BJ (cell line): ENCODE results near the gene SLCO3A1. TPM values are rescaled to one million over a fixed set of nuclear protein-coding genes. Genes with fewer than 3 reads are reported as not detected.

ENCODE experiments used
- CTCF ChIA-PET: fragments of 350-600 bp; formaldehyde crosslinking; extraction: SDS; loops from one replicate; lab custom pipeline; 2021; ENCODE audit warnings: antibody characterized with exemption, inconsistent platforms; lab: Yijun Ruan, JAX
- POLR2A ChIA-PET: fragments of 300-600 bp; sonication (Branson Sonifier 250); formaldehyde crosslinking; extraction: SDS; loops from one replicate; lab custom pipeline; 2021; ENCODE audit warnings: antibody characterized with exemption; lab: Charles Lee
- DNase-seq: peaks from one replicate; pipeline ENCODE4 v3.0.0-alpha.2; 2011; ENCODE audit warnings: low read depth
- H3K27me3 ChIP-seq: 2 replicates; pipeline ENCODE4 v1.6.0; 2011; ENCODE audit warnings: low read length; ENCODE audit not compliant: control insufficient read depth, insufficient read depth
- H3K36me3 ChIP-seq: 2 replicates; pipeline ENCODE4 v1.5.1; 2011; ENCODE audit warnings: low read length; ENCODE audit not compliant: control insufficient read depth, insufficient read depth
- H3K4me3 ChIP-seq: 2 replicates; pipeline ENCODE4 v1.5.1; 2011; ENCODE audit warnings: low read depth, mild to moderate bottlenecking, control low read depth, low read length
- CTCF ChIP-seq: IDR thresholded peaks from 2 replicates; pipeline ENCODE4 v1.5.1; 2011; ENCODE audit warnings: low read depth, mild to moderate bottlenecking, control low read depth, inconsistent platforms, low read length, moderate library complexity; ENCODE audit not compliant: insufficient read depth
- polyA plus RNA-seq: library from polyadenylated mRNA; depleted of rRNA; stranded (reverse); fragments of >200 nt; gene quantifications from 2 replicates; pipeline ENCODE4 v1.2.3, GENCODE V29; 2011

SLCO3A1 gene
- polyA plus RNA-seq, 1 experiment: 7.8 TPM

DNA sequence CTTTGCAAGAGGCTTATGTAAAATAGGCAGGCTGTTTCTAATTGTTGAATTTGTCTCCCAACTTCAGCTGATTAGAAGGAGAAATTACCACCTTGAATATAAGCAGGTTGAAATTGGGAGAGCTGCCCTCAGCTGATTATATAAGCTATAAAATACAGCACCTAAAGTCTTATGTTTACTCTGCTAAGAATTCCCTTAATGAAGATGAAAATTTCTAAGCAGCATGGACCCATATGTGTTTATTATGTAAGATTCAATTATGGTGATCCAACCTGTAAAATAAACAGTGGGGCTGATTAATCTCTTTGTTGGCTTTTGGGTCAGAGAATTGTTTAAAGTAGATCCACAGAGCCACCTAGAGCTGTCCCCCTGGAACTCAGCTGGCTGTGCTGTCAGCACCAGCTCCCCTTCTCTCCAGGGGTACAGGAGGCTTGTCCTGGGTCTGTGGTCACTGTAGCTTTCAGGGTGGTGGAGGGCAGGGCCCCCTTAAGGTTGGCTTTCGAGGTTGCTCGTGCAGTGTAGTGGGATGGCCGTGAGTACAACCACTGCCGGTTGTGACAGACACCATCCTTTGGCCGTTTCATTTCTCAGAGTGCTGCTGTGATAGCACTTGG, 9.5 kb downstream of the SLCO3A1 start:
- H3K36me3 ChIP-seq: no peaks in the 10 kb centered on the region
- H3K4me3 ChIP-seq: no peak overlapping the region
- ChIA-PET CTCF (interaction anchor here (1.3 kb wide), 1 partner anchor 9 kb away, joined by 13 read pairs; the partner anchor contains the start of gene SLCO3A1), POLR2A (no interaction called here)
- DNase-seq: no peak
- TF ChIP-seq CTCF: no peak
- no peaks in the 10 kb centered on the region for H3K27me3 ChIP-seq

DNA sequence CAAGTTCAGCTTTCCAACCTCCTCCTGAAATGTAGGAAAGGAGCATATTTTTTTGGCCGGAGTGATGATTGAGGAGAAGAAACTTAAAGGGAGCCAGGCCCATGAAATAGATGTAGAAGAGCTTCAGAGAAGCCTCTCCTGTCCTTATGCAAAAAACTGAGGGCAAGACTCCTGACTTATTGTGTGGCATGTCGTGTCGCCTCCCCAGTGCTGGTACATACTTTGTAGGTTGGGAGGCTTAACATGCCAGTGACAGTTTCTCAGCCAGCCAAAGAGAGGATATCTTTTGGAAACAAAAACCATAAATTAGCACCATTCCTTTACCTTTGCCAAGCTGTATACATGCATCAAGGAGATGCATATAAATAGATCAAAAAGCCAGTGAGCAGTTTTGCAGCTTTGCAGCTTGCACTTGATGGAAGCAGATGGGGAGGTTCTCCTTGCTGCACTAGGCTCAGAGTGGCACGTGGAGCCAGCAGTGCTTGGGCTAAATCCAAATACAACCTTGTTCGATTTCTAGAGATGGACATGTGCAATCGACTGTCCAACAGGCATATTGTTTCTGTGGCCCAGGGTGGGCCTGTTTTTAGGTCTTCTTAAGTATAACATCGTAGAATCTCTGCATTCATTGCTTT, 10.2 kb downstream of the SLCO3A1 start:
- no peak for TF ChIP-seq CTCF
- ChIA-PET POLR2A (no interaction called here), CTCF (interaction anchor here (1.1 to 1.7 kb wide), 4 partner anchors 10 to 79 kb away, joined by 3 to 13 read pairs (median 6); partner anchors contain the start of gene SLCO3A1)
- Histone ChIP-seq H3K27me3 (no peaks in the 10 kb centered on the region), H3K36me3 (no peaks in the 10 kb centered on the region), H3K4me3 (no peak overlapping the region)
- DNase-seq: no peak

DNA sequence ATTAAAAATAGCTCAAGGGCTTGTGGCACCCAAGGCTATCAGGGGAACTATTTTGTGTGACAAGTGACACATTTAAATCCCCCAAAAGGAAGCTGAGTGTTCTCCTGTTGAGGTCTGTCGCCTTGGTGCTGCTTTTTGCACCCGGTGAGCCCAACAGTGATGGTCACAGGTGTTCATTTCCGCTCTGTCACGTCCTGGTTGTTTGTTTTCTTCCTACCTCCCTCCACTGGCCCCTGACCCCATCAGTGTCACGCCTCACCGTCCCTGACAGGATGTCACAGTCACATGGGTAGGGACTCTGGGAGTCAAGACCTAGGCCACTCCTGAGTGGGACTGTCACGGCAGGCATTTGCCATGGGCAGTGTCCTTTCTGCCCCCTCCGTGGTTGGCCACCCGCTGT, 11.2 kb downstream of the SLCO3A1 start:
- POLR2A ChIA-PET: no interaction called here
- DNase-seq: no peak
- no peaks in the 10 kb centered on the region for H3K36me3 ChIP-seq
- CTCF ChIA-PET: interaction anchor here (1.1 to 1.7 kb wide), 4 partner anchors 10 to 78 kb away, joined by 3 to 8 read pairs (median 6); partner anchors contain the start of gene SLCO3A1
- no peaks in the 10 kb centered on the region for H3K27me3 ChIP-seq
- H3K4me3 ChIP-seq: no peak overlapping the region
- no peak for TF ChIP-seq CTCF

GRCh38 chr15:91865486-91865885, 12.0 kb downstream of the SLCO3A1 start:
- TF ChIP-seq CTCF: no peak
- CTCF ChIA-PET: interaction anchor here (1.6 to 1.7 kb wide), 2 partner anchors 11 to 16 kb away, joined by 7 to 8 read pairs; partner anchors contain the start of gene SLCO3A1
- no peaks in the 10 kb centered on the region for H3K27me3 ChIP-seq
- H3K4me3 ChIP-seq: no peak overlapping the region
- H3K36me3 ChIP-seq: no peaks in the 10 kb centered on the region
- no peak for DNase-seq
- POLR2A ChIA-PET: no interaction called here

DNA sequence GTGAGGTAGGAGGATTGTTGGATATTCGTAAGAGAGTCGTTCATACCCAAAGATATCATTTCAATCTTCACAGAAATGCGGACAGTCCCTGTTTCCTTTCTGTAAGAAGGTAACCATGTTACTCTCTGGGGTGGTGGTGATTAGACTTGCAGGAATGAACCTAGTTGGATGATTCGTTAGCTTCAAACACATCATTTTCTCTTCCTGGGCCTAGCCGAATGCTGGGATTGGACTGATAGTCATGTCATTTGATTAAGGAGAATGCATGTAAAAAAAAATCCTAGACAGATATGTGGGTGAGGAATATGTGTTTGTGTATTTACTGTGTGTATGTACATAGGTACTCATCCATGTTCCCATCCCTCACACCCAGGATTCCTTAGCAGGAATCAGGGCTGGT, 12.4 kb downstream of the SLCO3A1 start:
- Histone ChIP-seq H3K27me3 (no peaks in the 10 kb centered on the region), H3K36me3 (no peaks in the 10 kb centered on the region), H3K4me3 (no peak overlapping the region)
- ChIA-PET CTCF (interaction anchor here (1.6 kb wide), 1 partner anchor 16 kb away, joined by 7 read pairs; no protein-coding TSS in a partner anchor), POLR2A (no interaction called here)
- no peak for TF ChIP-seq CTCF
- no peak for DNase-seq
